Erythroblast (primary cell): ENCODE measurements around the gene UPK3B.
"Not testable (repeated sequence)": the region's sequence is repeated elsewhere in the genome, so short reads cannot be mapped to it uniquely, and the experiment has no call there.

Experiments used
- GATA1 ChIP-seq: IDR thresholded peaks from 2 replicates; pipeline ENCODE4 v1.6.1; 2011; ENCODE audit warnings: low read depth, mild to moderate bottlenecking, control low read depth, low read length, moderate library complexity
- POLR2A ChIP-seq: IDR thresholded peaks from 2 replicates; pipeline ENCODE4 v1.6.1; 2011; ENCODE audit warnings: mild to moderate bottlenecking, low read length

- TF ChIP-seq POLR2A, GATA1: not testable (repeated sequence)
Observed at GRCh38 chr7:76492139-76492538, 18.2 kb upstream of the UPK3B start.
